Prostate gland (tissue), 2 donors: ENCODE measurements around the gene C2CD4A.

Experiments used
- POLR2A ChIP-seq: fragments of 450-650 bp; IDR thresholded peaks from one replicate; pipeline ENCODE4 v1.6.1; 2016; ENCODE audit warnings: antibody characterized with exemption, mild to moderate bottlenecking
- POLR2AphosphoS5 ChIP-seq: sonication (generic); formaldehyde crosslinking; IDR thresholded peaks from one replicate; pipeline ENCODE4 v1.6.1; 2017; ENCODE audit warnings: antibody characterized with exemption
- TF ChIP-seq, protein P1 (sequence below), 4 experiments: fragments of 200-600 bp in 2 of 4; fragments of 450-650 bp in 2 of 4; sonication (generic) in 2 of 4; IDR thresholded peaks; 1 replicate in 3 of 4; 2 replicates in 1 of 4; pipeline ENCODE4 v1.5.1; 2016 to 2019; ENCODE audit warnings: antibody characterized with exemption in 4 of 4, mild to moderate bottlenecking in 2 of 4, moderate library complexity in 2 of 4

DNA sequence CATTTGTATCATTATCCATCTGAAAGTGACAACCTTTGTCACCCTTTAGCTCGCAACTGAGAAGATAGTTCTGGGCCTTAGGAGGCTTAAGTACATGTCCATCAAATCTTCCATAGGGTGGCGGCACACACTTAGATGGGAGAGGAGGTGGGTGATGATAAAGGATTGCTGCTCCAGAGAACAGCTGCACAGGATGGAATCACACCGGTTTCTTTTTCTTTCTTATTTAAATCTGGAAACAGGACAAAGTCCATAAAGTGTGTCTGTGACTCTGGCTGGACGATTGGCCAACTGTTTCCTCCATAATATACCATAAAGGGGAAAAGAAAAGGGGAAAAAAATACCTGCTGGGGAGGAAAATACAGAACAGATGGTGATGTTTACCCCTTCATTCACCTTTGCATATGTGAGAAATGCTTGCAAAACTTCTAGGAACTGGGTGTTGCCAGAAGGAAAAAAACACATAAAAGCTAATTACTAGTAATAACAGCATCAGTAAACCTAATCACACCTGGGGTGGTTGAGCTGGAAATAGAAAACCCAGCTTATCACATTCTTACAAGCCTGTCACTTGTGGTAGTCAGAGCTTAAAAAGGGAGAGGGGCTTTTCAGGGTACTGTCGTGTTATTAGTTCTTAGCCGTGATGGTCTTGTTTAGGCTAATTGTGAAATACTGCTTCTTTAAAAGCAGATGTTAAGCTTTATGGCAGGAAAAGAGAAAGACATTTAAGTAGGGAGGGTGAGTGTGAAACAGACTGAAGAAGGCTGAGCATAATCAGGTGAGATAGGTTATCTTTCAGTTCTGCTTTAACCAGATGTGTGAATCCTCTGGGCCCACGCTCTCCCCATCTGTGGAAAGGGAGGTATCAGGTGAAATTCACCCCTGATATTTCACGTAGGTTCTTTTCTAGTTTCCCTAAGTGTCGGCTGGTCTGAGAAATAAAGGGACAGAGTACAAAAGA is 16.7 kb downstream of the C2CD4A start:
- TF ChIP-seq, protein P1, sequence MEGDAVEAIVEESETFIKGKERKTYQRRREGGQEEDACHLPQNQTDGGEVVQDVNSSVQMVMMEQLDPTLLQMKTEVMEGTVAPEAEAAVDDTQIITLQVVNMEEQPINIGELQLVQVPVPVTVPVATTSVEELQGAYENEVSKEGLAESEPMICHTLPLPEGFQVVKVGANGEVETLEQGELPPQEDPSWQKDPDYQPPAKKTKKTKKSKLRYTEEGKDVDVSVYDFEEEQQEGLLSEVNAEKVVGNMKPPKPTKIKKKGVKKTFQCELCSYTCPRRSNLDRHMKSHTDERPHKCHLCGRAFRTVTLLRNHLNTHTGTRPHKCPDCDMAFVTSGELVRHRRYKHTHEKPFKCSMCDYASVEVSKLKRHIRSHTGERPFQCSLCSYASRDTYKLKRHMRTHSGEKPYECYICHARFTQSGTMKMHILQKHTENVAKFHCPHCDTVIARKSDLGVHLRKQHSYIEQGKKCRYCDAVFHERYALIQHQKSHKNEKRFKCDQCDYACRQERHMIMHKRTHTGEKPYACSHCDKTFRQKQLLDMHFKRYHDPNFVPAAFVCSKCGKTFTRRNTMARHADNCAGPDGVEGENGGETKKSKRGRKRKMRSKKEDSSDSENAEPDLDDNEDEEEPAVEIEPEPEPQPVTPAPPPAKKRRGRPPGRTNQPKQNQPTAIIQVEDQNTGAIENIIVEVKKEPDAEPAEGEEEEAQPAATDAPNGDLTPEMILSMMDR (IDR thresholded peaks at IDR 0.05): no peak
- TF ChIP-seq POLR2A: no peak
- no peak for TF ChIP-seq POLR2AphosphoS5
